Endothelial cell of umbilical vein (primary cell): ENCODE data around the gene MTSS2. TPM values are rescaled to one million over a fixed set of nuclear protein-coding genes. Genes with fewer than 3 reads are reported as not detected.

Source experiments
- BruUV-seq: library from RNA; stranded (reverse); fragments of 400-500 nt; replicated peaks from 2 replicates; lab custom pipeline; 2021; lab: Mats Ljungman, UMichigan
- CTCF ChIA-PET: fragments of 300-600, 350-600 bp; sonication (Branson Sonifier 250); formaldehyde crosslinking; loops from one replicate; lab custom pipeline; 2021; ENCODE audit warnings: antibody characterized with exemption, inconsistent platforms; lab: Charles Lee
- POLR2A ChIA-PET: fragments of 300-600, 350-600 bp; sonication (Branson Sonifier 250); formaldehyde crosslinking; loops from one replicate; lab custom pipeline; 2021; ENCODE audit warnings: antibody characterized with exemption, inconsistent platforms; lab: Charles Lee
- DNase-seq: peaks from one replicate; pipeline ENCODE4 v3.0.0-alpha.2; 2011; ENCODE audit warnings: low read depth, low spot score
- FAIRE-seq: peaks from 2 replicates; lab custom pipeline; 2011; peaks lifted over from hg19 to GRCh38; lab: Jason Lieb, UNC
- H2AFZ ChIP-seq: 2 replicates; pipeline ENCODE4 v1.6.0; 2012; ENCODE audit warnings: low read depth, low read length, control low read depth, inconsistent platforms
- H3K27ac ChIP-seq: 2 replicates; pipeline ENCODE4 v1.5.1; 2011; ENCODE audit warnings: low read depth, mild to moderate bottlenecking, control low read depth, low read length, moderate library complexity; ENCODE audit not compliant: insufficient read depth
- H3K27me3 ChIP-seq, 2 experiments: 2 replicates each; pipeline versions ENCODE4 v1.6.0 to v1.6.1; 2011; ENCODE audit warnings: low read length in 2 of 2, mixed read lengths in 1 of 2; ENCODE audit not compliant: control insufficient read depth in 2 of 2, insufficient read depth in 2 of 2
- H3K36me3 ChIP-seq, 2 experiments: 2 replicates in 1 of 2; 3 replicates in 1 of 2; pipeline ENCODE4 v1.5.1; 2011; ENCODE audit warnings: low read length in 2 of 2, mild to moderate bottlenecking in 1 of 2, moderate library complexity in 1 of 2; ENCODE audit not compliant: control insufficient read depth in 2 of 2, insufficient read depth in 2 of 2; ENCODE audit errors: extremely low read depth in 1 of 2
- H3K4me1 ChIP-seq: 3 replicates; pipeline ENCODE4 v1.5.1; 2011; ENCODE audit warnings: mild to moderate bottlenecking, low read length; ENCODE audit not compliant: control insufficient read depth, insufficient read depth; ENCODE audit errors: extremely low read depth
- H3K4me2 ChIP-seq: 2 replicates; pipeline ENCODE4 v1.6.1; 2011; ENCODE audit warnings: low read length, control low read depth, mixed read lengths; ENCODE audit not compliant: insufficient read depth
- H3K4me3 ChIP-seq, 3 experiments: fragments of 200-600 bp in 1 of 3; sonication (generic), shearing (Covaris generic) in 1 of 3; replicated peaks in 1 of 3; 2 replicates each; pipeline ENCODE4 v1.5.1; 2011 to 2016; ENCODE audit warnings: control low read depth in 3 of 3, low read length in 3 of 3, mild to moderate bottlenecking in 2 of 3, inconsistent platforms in 1 of 3, low read depth in 1 of 3, moderate library complexity in 1 of 3; ENCODE audit not compliant: insufficient read depth in 1 of 3
- H3K79me2 ChIP-seq: 2 replicates; pipeline ENCODE4 v1.6.0; 2012; ENCODE audit warnings: low read length, inconsistent platforms; ENCODE audit not compliant: control insufficient read depth, insufficient read depth
- H3K9ac ChIP-seq: replicated peaks from 2 replicates; pipeline ENCODE3; 2011; ENCODE audit warnings: low read length, control low read depth; ENCODE audit not compliant: insufficient read depth; ENCODE audit errors: extremely low read depth
- H3K9me1 ChIP-seq: replicated peaks from 3 replicates; pipeline ENCODE4 v1.6.0; 2011; ENCODE audit warnings: mild to moderate bottlenecking, low read length; ENCODE audit not compliant: control insufficient read depth, insufficient read depth; ENCODE audit errors: extremely low read depth
- H3K9me3 ChIP-seq: replicated peaks from 2 replicates; pipeline ENCODE4 v1.5.1; 2012; ENCODE audit warnings: low read length, inconsistent platforms; ENCODE audit not compliant: control insufficient read depth, insufficient read depth
- H4K20me1 ChIP-seq: replicated peaks from 2 replicates; pipeline ENCODE3; 2011; ENCODE audit warnings: mild to moderate bottlenecking, low read length; ENCODE audit not compliant: control insufficient read depth, insufficient read depth; ENCODE audit errors: extremely low read depth
- EZH2 ChIP-seq: IDR thresholded peaks from 2 replicates; pipeline ENCODE4 v1.6.1; 2012; ENCODE audit warnings: borderline replicate concordance, low read depth, mild to moderate bottlenecking, moderate library complexity, low read length, inconsistent platforms; ENCODE audit not compliant: severe bottlenecking
- FOS ChIP-seq: IDR thresholded peaks from 2 replicates; pipeline ENCODE4 v1.6.1; 2011; ENCODE audit warnings: mild to moderate bottlenecking, low read length, moderate library complexity, borderline replicate concordance; ENCODE audit not compliant: insufficient read depth
- GATA2 ChIP-seq: IDR thresholded peaks from 2 replicates; pipeline ENCODE4 v1.7.0; 2011; ENCODE audit warnings: low read depth, mild to moderate bottlenecking, moderate library complexity, mixed read lengths, low read length; ENCODE audit not compliant: insufficient read length, insufficient read depth
- JUN ChIP-seq: IDR thresholded peaks from 2 replicates; pipeline ENCODE4 v1.6.1; 2011; ENCODE audit warnings: borderline replicate concordance, low read depth; ENCODE audit not compliant: insufficient read length, insufficient read depth
- MYC ChIP-seq: IDR thresholded peaks from one replicate; pipeline ENCODE4 v1.6.1; 2011; ENCODE audit warnings: mild to moderate bottlenecking, low read depth, low read length
- POLR2A ChIP-seq: IDR thresholded peaks from 2 replicates; pipeline ENCODE4 v1.6.1; 2012; ENCODE audit warnings: low read depth, mild to moderate bottlenecking, control low read depth, low read length
- POLR2AphosphoS5 ChIP-seq: IDR thresholded peaks from 2 replicates; pipeline ENCODE4 v1.6.1; 2012; ENCODE audit warnings: low read depth, mild to moderate bottlenecking, control low read depth, low read length, moderate library complexity; ENCODE audit not compliant: insufficient read depth
- dilution Hi-C: fragments of 300-500 bp; cut with MboI; formaldehyde crosslinking; loops from one replicate; pipeline ENCODE4 v1.15.0; 2019; ENCODE audit warnings: low sequenced_read_pairs; ENCODE audit not compliant: extremely low pct_ligation_motif_present
- intact Hi-C: fragments of 100-400 bp; cut with micrococcal nuclease; formaldehyde crosslinking; loops from one replicate; pipeline ENCODE4 v1.10.0; 2022
- polyA plus RNA-seq, 4 experiments: library from polyadenylated mRNA; depleted of rRNA in 3 of 4; stranded (reverse) in 3 of 4; unstranded in 1 of 4; fragments of >200 nt; gene quantifications; 2 replicates each; pipeline versions ENCODE4 v1.2.1 to v1.2.3, GENCODE V29; 2011 to 2012; ENCODE audit warnings: missing spikeins in 1 of 4
- total RNA-seq: library from RNA; stranded (reverse); gene quantifications from 2 replicates; pipeline ENCODE4 v1.2.3, GENCODE V29; 2021
- TF ChIP-seq, protein P1 (sequence below), 2 donors: IDR thresholded peaks; 1 replicate in 1 of 2; 2 replicates in 1 of 2; pipeline ENCODE4 v1.5.1; 2011; ENCODE audit warnings: low read length in 2 of 2, mild to moderate bottlenecking in 2 of 2, moderate library complexity in 2 of 2, control low read depth in 1 of 2, inconsistent platforms in 1 of 2, low read depth in 1 of 2; ENCODE audit not compliant: insufficient read depth in 1 of 2; ENCODE audit errors: extremely low read depth in 1 of 2
- TF ChIP-seq, protein P2 (sequence below): IDR thresholded peaks from 2 replicates; pipeline ENCODE4 v1.6.1; 2011; ENCODE audit not compliant: insufficient read depth, insufficient read length

The MTSS2 gene
- total and polyA plus RNA-seq, 2 donors (not counting 3 experiments of a cell fraction or from before 2014, with no cell fraction given) = 38.4 to 42.3 TPM

DNA sequence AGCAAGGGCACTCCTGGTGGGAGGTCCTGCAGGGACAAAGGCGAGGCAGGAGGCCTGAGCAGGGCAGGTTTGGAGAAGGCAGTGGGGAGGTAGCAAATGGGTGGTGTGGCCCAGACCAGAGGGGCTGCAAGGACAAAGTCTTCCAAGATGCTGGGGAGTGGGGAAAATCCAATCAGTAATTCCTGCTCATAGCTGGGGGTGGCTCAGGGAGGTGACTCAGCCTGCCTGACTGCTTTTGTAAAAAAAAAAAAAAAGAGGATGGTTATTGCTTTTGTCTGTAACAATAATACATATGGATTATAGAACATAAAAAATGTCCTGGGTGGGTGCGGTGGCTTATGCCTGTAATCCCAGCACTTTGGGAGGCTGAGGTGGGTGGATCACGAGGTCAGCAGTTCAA lies 34.3 kb downstream of the MTSS2 start:
- BruUV-seq = no TSS peak
- FAIRE-seq (no peak), DNase-seq (no peak)
- TF ChIP-seq POLR2A (no peak), GATA2 (no peak), POLR2AphosphoS5 (no peak), MYC (no peak), FOS (no peak), EZH2 (no peak), JUN (no peak)
- TF ChIP-seq, protein P1, sequence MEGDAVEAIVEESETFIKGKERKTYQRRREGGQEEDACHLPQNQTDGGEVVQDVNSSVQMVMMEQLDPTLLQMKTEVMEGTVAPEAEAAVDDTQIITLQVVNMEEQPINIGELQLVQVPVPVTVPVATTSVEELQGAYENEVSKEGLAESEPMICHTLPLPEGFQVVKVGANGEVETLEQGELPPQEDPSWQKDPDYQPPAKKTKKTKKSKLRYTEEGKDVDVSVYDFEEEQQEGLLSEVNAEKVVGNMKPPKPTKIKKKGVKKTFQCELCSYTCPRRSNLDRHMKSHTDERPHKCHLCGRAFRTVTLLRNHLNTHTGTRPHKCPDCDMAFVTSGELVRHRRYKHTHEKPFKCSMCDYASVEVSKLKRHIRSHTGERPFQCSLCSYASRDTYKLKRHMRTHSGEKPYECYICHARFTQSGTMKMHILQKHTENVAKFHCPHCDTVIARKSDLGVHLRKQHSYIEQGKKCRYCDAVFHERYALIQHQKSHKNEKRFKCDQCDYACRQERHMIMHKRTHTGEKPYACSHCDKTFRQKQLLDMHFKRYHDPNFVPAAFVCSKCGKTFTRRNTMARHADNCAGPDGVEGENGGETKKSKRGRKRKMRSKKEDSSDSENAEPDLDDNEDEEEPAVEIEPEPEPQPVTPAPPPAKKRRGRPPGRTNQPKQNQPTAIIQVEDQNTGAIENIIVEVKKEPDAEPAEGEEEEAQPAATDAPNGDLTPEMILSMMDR (IDR thresholded peaks at IDR 0.05; ENCODE audit: extremely low read depth in 1 of 2, insufficient read depth in 1 of 2, low read depth in 1 of 2, low read length in 2 of 2) = no peak
- TF ChIP-seq, protein P2, sequence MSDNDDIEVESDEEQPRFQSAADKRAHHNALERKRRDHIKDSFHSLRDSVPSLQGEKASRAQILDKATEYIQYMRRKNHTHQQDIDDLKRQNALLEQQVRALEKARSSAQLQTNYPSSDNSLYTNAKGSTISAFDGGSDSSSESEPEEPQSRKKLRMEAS = no peak
- H3K79me2 ChIP-seq = no peaks in the 10 kb centered on the region
- no peak overlapping the region for H3K4me2 ChIP-seq
- H3K9ac ChIP-seq = no peak overlapping the region
- H3K4me1 ChIP-seq = no peaks in the 10 kb centered on the region
- POLR2A ChIA-PET = interaction anchor here (0.6 kb wide), 1 partner anchor 137 kb away, joined by 4 read pairs; no protein-coding TSS in a partner anchor
- intact Hi-C loops (loop anchor here (5.0 kb wide), 1 partner anchor 144 kb away; no protein-coding TSS in a partner anchor), dilution Hi-C loops (loop anchor here (25.0 kb wide), 1 partner anchor 114 kb away; no protein-coding TSS in a partner anchor)
- no peak overlapping the region for H3K4me3 ChIP-seq
- no peaks in the 10 kb centered on the region for H3K9me3 ChIP-seq
- H2AFZ ChIP-seq = no peak overlapping the region
- H3K36me3 ChIP-seq = no peaks in the 10 kb centered on the region
- H4K20me1 ChIP-seq = no peaks in the 10 kb centered on the region
- no peaks in the 10 kb centered on the region for H3K27me3 ChIP-seq
- H3K9me1 ChIP-seq = no peaks in the 10 kb centered on the region
- CTCF ChIA-PET = interaction anchor here (0.9 to 5.8 kb wide), 6 partner anchors 84 to 282 kb away, joined by 3 to 175 read pairs (median 26); no protein-coding TSS in a partner anchor
- H3K27ac ChIP-seq = no peak overlapping the region
